Measurements from ENCODE around the gene DCAF4L1.
A peak's percentile ranks its signal among the peaks of the same experiment; 100 is the strongest.

DCAF4L1 gene, protein sequence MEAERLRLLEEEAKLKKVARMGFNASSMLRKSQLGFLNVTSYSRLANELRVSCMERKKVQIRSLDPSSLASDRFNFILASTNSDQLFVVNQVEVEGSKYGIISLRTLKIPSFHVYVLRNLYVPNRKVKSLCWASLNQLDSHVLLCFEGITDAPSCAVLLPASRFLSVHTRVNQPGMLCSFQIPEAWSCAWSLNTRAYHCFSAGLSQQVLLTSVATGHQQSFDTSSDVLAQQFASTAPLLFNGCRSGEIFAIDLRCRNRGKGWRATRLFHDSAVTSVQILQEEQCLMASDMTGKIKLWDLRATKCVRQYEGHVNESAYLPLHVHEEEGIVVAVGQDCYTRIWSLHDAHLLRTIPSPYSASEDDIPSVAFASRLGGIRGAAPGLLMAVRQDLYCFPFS

DNA sequence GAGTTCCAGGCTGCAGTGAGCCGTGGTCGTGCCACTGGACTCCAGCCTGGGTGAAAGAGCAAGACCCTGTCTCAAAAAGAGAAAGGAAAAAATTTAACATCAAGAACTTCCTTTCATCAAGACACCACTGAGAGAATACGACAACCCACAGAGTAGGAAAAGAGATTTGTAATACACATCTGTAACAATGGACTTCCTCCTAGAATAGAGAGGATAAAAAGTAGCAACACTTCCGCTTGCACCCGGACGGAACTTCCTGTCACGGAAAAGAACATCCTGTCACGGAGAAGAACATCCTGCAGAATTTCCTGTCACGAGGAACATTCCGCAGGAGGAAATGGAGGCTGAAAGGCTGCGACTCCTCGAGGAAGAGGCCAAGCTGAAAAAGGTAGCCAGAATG lies at the start of gene DCAF4L1:
DCAF4L1 (plus strand) TSS at position 301 of the 400 bp plus-strand sequence; CDS start at position 338, 37 bp downstream.
- no peak for DNase-seq

DNA sequence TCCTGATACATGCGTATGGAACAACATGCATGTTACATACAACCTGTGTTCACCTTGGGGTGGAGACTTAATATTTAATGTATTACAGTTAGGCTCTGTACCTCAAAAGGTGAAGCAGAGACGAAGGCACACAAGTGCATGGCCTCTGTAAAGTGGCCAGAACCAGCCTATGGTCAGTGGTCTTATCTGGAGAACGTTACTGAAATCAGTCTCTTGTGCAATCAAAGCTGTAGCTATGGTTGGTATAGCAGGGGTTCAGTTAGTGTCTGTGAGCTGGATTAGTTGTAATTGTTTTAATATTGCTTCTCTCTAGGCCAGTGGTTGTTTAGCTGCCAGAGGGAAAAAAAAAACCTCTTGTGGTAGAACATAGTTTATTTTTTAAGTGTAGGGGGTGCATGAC lies 48.6 kb upstream of the DCAF4L1 start:
- no peak for DNase-seq

DNA sequence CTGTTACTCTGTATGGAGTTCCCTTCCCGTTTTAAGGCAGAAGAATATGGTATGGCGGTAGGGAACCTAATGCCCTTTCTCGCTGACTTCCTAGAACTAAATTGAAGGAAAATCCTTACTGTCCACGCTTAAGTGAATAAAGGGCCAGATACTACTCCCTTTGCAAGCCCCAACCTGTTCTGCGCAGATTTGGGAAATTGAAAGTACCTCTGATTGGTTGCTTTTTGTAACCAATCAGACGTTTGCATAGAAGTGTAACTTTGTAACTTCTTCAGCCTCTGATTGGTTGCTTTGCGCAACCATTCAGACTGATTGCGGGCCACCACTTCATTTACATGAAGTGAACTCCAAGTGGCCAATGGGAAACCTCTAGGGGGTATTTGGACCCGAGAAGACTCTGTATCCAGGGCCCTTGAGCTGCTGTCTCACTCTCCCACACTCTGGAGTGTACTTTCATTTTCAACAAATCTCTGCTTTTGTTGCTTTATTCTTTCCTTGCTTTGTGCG lies 47.5 kb upstream of the DCAF4L1 start:
- DNase-seq: no peak

DNA sequence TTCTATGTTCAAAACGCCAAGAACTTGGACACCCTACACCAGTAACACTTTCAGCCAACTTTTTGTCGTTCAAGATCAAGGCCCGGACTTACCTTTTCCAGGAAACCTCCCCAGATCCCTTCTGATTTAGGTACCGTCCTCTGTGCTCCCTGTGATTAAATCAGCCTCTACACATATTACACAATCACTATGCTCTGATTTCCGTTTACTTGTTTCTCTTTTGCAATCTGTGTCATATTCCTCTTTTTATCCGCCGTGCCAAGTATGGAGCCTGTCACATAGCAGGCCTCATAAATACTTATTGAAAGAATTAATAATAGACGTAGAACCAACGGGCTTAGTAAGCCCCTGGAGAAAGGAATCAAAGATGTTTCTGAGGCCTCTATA lies 47.0 kb upstream of the DCAF4L1 start:
- no peak for DNase-seq

DNA sequence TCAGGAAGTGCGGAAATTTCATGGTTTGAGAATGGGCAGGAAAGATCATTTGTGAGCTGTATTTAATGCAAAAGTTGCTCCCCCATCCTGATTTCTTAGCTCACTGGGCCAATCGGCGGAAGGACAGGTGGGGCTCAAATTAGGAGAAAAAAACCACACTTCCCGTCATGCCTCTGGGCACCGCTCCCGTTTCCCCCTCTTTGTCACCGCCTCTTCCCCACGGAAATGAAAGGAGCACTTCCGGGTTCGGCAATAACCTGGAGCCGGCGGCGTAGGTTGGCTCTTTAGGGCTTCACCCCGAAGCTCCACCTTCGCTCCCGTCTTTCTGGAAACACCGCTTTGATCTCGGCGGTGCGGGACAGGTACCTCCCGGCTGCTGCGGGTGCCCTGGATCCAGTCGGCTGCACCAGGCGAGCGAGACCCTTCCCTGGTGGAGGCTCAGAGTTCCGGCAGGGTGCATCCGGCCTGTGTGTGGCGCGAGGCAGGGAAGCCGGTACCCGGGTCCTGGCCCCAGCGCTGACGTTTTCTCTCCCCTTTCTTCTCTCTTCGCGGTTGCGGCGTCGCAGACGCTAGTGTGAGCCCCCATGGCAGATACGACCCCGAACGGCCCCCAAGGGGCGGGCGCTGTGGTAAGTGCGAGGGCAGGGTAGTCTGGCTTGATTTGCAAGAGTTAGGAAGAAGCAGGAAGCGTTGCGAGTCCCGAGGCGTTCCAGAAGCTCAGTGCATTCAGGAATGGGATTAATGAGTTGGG lies 46.5 kb upstream of the DCAF4L1 start, which contains the start of gene TMEM33:
TMEM33 (plus strand) TSS at position 529 of the 751 bp plus-strand sequence; CDS start at position 585, 56 bp downstream.
- DNase-seq: peak; percentile 82

- no peak for DNase-seq
Observed at GRCh38 chr4:41935652-41936021, 45.9 kb upstream of the DCAF4L1 start.

GRCh38 chr4:41939016-41939626 lies 42.4 kb upstream of the DCAF4L1 start:
- DNase-seq: no peak

GRCh38 chr4:41940834-41941233 lies 40.7 kb upstream of the DCAF4L1 start:
- DNase-seq: no peak

GRCh38 chr4:41943506-41943905 lies 38.0 kb upstream of the DCAF4L1 start:
- no peak for DNase-seq

DNA sequence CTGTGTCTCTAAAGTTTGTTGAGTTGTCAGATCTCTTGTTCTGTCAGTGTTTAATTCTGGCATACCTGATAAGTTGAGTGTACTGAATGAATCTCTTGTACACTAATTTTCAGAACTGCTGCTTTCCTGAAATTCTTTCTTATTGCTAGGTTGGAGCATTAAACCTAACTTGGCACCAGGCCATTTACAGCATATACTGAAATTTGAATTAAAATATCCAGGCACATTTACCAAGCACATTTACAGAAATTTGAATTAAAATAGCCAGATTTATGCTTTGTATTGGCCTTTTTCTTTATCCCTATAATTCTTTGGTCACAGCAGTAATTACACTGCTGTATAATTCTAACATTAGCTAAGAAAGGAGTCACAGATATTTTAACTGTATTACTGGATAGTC lies 37.5 kb upstream of the DCAF4L1 start:
- DNase-seq: no peak

- no peak for DNase-seq
Observed at GRCh38 chr4:41949531-41949930, 32.0 kb upstream of the DCAF4L1 start.

GRCh38 chr4:41957634-41958033 lies 23.9 kb upstream of the DCAF4L1 start:
- DNase-seq: no peak

DNA sequence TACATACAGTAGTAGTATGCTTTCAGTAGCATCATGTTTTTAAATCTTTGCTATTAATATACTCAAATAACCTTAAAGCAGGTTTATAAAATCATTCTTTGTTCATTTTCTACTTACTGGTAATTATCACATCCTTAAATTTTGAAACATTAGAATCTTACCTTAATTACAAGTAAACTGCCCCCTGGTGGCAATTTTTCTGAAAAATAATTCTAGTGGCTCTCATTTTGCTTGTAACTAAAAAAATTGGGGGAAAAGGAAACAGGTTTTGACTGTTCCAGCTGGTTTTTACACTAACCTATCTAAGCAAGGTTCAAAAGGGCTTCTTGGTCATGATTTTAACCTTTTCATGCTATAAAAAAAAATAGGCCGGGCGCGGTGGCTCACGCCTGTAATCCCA lies 18.5 kb upstream of the DCAF4L1 start:
- DNase-seq: no peak

- DNase-seq: no peak
Observed at GRCh38 chr4:41964401-41964800, 17.2 kb upstream of the DCAF4L1 start.

GRCh38 chr4:41967392-41967791 lies 14.2 kb upstream of the DCAF4L1 start:
- DNase-seq: no peak

DNA sequence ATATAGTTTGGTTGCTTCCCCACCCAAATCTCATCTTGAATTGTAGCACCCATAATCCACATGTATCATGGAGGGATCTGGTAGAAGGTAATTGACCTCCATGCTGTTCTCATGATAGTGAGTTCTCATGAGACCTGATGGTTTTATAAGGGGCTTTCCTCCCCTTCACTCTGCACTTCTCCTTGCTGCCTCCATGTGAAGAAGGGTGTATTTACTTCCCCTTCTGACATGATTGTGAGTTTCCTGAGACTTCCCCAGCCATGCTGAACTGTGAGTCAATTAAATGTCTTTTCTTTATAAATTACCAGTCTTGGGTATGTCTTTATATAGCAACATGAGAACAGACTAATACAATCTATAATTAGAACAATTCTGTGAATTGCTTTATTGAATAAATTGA lies 11.9 kb upstream of the DCAF4L1 start:
- no peak for DNase-seq

GRCh38 chr4:41975341-41975740 lies 6.2 kb upstream of the DCAF4L1 start:
- no peak for DNase-seq

DNA sequence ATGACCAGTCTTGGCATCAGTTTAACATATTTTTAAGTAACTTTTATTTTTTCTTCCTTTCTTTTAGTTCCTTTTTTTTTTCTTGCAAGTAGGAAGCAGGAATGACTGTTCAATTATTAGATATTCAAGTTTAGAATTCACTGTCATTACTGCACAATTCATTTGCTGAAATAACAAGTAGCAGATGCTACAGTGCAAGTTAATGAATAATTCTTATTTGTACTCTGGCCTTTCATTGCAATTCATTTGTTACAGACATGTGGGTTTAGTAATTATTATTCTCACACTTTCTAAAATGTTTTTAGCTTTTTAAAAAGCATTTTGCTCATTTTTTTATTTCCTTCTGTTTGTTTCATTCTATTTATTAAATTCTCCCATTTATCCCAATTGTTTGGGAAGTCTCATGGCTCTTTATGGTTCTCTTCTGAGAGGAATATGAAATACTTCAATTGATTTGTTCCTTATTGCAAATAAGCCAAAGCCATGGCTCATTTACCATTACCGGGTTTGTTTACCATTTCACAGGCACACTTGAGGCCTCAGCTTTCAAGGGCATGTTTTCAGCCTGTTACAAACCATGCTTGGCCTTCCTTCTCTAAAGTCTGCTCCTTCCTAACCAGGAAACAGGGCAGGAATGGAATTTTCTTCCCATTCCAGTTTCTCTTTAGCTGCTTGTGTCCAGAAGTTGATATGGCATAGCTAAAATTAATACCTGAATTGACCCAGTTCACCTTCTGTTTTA lies 4.6 kb upstream of the DCAF4L1 start:
- DNase-seq: no peak

DNA sequence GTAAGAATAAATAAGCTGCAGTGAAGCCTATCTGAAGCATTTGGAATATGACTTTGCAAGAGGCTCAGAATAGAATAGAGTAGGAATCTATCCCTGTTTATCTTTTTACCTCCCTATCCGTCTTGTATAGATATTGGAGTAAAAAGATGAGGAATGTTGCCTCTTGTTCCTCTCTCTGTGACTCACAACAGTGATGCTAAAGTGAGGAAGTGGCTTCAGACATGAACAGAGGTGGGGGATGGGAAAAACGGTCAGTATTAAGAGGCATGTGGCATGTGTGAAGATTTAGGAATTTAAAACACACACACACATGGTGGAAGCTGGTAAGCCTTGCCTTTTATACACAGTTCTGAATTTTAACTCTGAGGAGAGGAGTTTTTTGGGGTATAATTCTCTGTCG lies 3.8 kb upstream of the DCAF4L1 start:
- no peak for DNase-seq

DNA sequence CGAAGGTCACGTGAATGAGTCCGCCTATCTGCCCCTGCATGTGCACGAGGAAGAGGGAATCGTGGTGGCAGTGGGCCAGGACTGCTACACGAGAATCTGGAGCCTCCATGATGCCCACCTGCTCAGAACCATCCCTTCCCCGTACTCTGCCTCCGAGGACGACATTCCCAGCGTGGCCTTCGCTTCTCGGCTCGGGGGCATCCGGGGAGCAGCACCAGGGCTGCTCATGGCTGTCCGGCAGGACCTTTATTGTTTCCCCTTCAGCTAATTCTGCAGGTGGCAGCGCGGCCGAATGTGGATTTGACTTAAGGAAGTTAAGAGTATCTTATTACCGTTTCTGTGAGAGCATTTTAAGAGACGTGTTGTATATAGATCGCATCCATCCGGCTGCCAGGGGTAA lies 1.2 kb downstream of the DCAF4L1 start:
- no peak for DNase-seq

- no peak for DNase-seq
Observed at GRCh38 chr4:41985151-41985550, 3.6 kb downstream of the DCAF4L1 start.

- DNase-seq: no peak
Observed at GRCh38 chr4:41989994-41990364, 8.4 kb downstream of the DCAF4L1 start.

All from CD4-positive, alpha-beta T cell treated with Interleukin-17A for 4 hours (primary cell).